ENCODE data around the gene CFAP45. TPM values are rescaled to one million over a fixed set of nuclear protein-coding genes. Genes with fewer than 3 reads are reported as not detected.
"Not testable (repeated sequence)": the region's sequence is repeated elsewhere in the genome, so short reads cannot be mapped to it uniquely, and the experiment has no call there.

CFAP45 gene
- total RNA-seq, 1 experiment from 2014 or later: 0.48 TPM

GRCh38 chr1:159899634-159900033 lies 331 bp downstream of the CFAP45 start:
- POLR2A ChIA-PET: interaction anchor here (1.7 to 2.0 kb wide), 2 partner anchors 24 to 25 kb away, joined by 4 to 9 read pairs; partner anchors contain the start of gene TAGLN2
- H3K36me3 Mint-ChIP-seq; H3K27ac Mint-ChIP-seq; ATAC-seq; H3K4me3 Mint-ChIP-seq; DNase-seq (ENCODE audit: low spot score); H3K9me3 Mint-ChIP-seq: not testable (repeated sequence)
- CTCF ChIA-PET: interaction anchor here (0.7 to 2.5 kb wide), 6 partner anchors 8 to 130 kb away, joined by 3 to 30 read pairs (median 4); no protein-coding TSS in a partner anchor
- Mint-ChIP-seq H3K4me1 (peaks cover 15% of the 10 kb centered on the region), H3K27me3 (ENCODE audit: low read depth) (peaks cover 27% of the 10 kb centered on the region)

- Mint-ChIP-seq H3K27me3 (ENCODE audit: low read depth) (peaks cover 27% of the 10 kb centered on the region), H3K4me1 (peaks cover 15% of the 10 kb centered on the region), H3K27ac (no peak overlapping the region), H3K36me3 (peaks cover under 1% of the 10 kb centered on the region; the same call in 1 of the 2 replicates), H3K4me3 (no peak overlapping the region), H3K9me3 (peaks cover 3% of the 10 kb centered on the region)
- ChIA-PET CTCF (no interaction called here), POLR2A (no interaction called here)
- TF ChIP-seq NR1H2 (CRISPR knock-in tag; IDR thresholded peaks at IDR 0.05): no peak
- TF ChIP-seq CDX4 (CRISPR knock-in tag; IDR thresholded peaks at IDR 0.05; ENCODE audit: borderline replicate concordance): no peak
- TF ChIP-seq FOXJ3 (CRISPR knock-in tag; IDR thresholded peaks at IDR 0.05; ENCODE audit: borderline replicate concordance): no peak
- no peak for TF ChIP-seq AFF4 (CRISPR knock-in tag; IDR thresholded peaks at IDR 0.05; ENCODE audit: borderline replicate concordance)
- TF ChIP-seq ZNF219 (CRISPR knock-in tag; IDR thresholded peaks at IDR 0.05; ENCODE audit: borderline replicate concordance): no peak
- TF ChIP-seq USF2 (CRISPR knock-in tag; IDR thresholded peaks at IDR 0.05): no peak
- TF ChIP-seq SP1 (CRISPR knock-in tag; conservative IDR thresholded peaks at IDR 0.05): no peak
- no peak for TF ChIP-seq ZNF416 (CRISPR knock-in tag; IDR thresholded peaks at IDR 0.05)
- TF ChIP-seq ESRRA (CRISPR knock-in tag; IDR thresholded peaks at IDR 0.05; ENCODE audit: borderline replicate concordance): no peak
- TF ChIP-seq SMAD4 (CRISPR knock-in tag; IDR thresholded peaks at IDR 0.05): no peak
- no peak for TF ChIP-seq PRRX2 (CRISPR knock-in tag; IDR thresholded peaks at IDR 0.05)
- no peak for TF ChIP-seq NR3C1 (CRISPR knock-in tag; conservative IDR thresholded peaks at IDR 0.05; ENCODE audit: low read depth)
- no peak for TF ChIP-seq ATF2 (CRISPR knock-in tag; IDR thresholded peaks at IDR 0.05; ENCODE audit: borderline replicate concordance, low read depth)
- no peak for TF ChIP-seq PRDM15 (CRISPR knock-in tag; IDR thresholded peaks at IDR 0.05)
- ATAC-seq: no peak
- no peak for DNase-seq (ENCODE audit: low spot score)
Observed at GRCh38 chr1:159898527-159898926, 1.4 kb downstream of the CFAP45 start.
